Measurements from ENCODE around the gene VEGFC. TPM values are rescaled to one million over a fixed set of nuclear protein-coding genes. Genes with fewer than 3 reads are reported as not detected.

VEGFC gene
- total RNA-seq, 2 donors from 2014 or later, result 0.60 to 0.95 TPM

DNA sequence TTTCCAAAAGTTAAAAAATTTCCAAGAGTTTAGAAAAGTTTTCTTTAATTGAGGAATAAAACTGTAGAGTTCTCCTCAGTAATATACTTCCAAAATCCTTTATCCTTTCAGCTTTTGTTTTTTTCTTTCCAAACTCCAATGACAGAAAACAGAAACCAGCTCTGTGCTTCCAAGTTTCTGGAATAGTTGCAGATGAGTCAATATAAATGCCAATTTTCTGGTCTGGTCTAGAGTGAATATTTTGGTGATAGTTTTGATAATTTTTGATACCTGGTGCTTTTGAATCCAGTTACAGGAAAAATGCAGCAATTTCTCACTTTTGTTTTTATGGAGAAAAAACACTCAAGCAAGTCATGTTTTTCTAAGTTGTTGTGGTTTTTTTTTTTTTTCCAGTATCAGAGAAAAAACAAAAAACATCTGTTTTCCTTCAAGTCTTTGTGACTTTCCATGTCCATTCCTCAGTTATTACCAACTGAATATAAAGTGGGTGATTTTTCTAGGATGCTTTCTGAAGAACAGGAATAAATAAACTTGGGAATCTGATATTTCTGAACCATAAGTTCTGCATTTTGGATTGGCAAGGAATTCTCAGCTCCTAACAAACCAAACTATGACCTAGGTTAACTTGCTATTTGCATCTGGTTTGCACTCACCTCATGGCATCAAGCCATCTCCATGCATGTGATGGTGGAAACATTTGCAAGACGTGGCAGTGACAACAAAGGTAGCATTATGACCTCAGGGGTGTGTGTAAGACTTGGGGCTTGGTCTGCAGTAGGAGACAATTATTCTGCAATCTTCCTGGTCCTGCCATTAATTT, 139.1 kb downstream of the VEGFC start:
- Mint-ChIP-seq H3K36me3 (ENCODE audit: low read depth) (no peaks in the 10 kb centered on the region), H3K4me1 (no peaks in the 10 kb centered on the region), H3K9me3 (no peaks in the 10 kb centered on the region), H3K27me3 (ENCODE audit: insufficient read depth) (no peaks in the 10 kb centered on the region), H3K27ac (no peak overlapping the region), H3K4me3 (no peak overlapping the region)
- H3K27ac ChIP-seq (ENCODE audit: low read depth, low read length), result no peak overlapping the region
- H3K4me3 ChIP-seq (ENCODE audit: low read length), result no peak overlapping the region
- DNase-seq, result no peak
- H3K9me3 ChIP-seq (ENCODE audit: control insufficient read depth, low read length), result no peaks in the 10 kb centered on the region
- no peaks in the 10 kb centered on the region for H3K27me3 ChIP-seq (ENCODE audit: control insufficient read depth, insufficient read depth, low read length, poor library complexity, severe bottlenecking)
- WGBS, 2 experiments (ENCODE audit: insufficient coverage in 1 of 2, insufficient read length in 1 of 2), result 88% methylated on average over 1 of the region's 1 CpG; no CpG with 5 or more reads in 1 of the 2 experiments
- H3K36me3 ChIP-seq (ENCODE audit: control insufficient read depth, insufficient read depth, low read length), result no peaks in the 10 kb centered on the region
- H3K9ac ChIP-seq (ENCODE audit: extremely low read depth, low read length, poor library complexity, severe bottlenecking), result no peak overlapping the region
- H3K4me1 ChIP-seq (ENCODE audit: control insufficient read depth, insufficient read depth, low read length), result no peaks in the 10 kb centered on the region
- TF ChIP-seq, protein P1, sequence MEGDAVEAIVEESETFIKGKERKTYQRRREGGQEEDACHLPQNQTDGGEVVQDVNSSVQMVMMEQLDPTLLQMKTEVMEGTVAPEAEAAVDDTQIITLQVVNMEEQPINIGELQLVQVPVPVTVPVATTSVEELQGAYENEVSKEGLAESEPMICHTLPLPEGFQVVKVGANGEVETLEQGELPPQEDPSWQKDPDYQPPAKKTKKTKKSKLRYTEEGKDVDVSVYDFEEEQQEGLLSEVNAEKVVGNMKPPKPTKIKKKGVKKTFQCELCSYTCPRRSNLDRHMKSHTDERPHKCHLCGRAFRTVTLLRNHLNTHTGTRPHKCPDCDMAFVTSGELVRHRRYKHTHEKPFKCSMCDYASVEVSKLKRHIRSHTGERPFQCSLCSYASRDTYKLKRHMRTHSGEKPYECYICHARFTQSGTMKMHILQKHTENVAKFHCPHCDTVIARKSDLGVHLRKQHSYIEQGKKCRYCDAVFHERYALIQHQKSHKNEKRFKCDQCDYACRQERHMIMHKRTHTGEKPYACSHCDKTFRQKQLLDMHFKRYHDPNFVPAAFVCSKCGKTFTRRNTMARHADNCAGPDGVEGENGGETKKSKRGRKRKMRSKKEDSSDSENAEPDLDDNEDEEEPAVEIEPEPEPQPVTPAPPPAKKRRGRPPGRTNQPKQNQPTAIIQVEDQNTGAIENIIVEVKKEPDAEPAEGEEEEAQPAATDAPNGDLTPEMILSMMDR (conservative IDR thresholded peaks at IDR 0.05), result no peak

DNA sequence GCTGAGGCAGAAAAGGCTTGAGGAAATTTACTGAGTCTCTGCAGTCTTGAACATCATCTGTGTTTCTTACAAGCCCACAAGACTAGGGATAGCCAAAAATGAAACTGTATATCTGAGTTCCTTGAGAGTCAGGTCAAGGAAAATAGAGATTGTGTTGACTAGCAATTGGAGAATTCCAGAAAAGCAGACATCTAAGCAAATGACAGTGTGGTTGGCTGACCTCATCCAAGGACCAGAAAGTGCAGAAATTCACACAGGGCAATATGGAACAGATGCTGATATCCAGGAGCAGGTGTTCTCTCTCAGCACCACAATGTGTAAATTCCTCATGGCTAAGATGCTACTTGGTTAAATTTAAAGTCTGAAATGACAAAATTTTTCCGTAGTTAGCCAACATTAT, 146.4 kb downstream of the VEGFC start:
- H3K9me3 ChIP-seq (ENCODE audit: control insufficient read depth, low read length), result no peaks in the 10 kb centered on the region
- no peak overlapping the region for H3K27ac ChIP-seq (ENCODE audit: low read depth, low read length)
- H3K27me3 ChIP-seq (ENCODE audit: control insufficient read depth, insufficient read depth, low read length, poor library complexity, severe bottlenecking), result no peaks in the 10 kb centered on the region
- H3K27ac Mint-ChIP-seq, result no peak overlapping the region
- DNase-seq, result no peak
- no peaks in the 10 kb centered on the region for H3K4me1 ChIP-seq (ENCODE audit: control insufficient read depth, insufficient read depth, low read length)
- no peak overlapping the region for H3K4me3 ChIP-seq (ENCODE audit: low read length)
- H3K4me1 Mint-ChIP-seq, result no peaks in the 10 kb centered on the region
- H3K36me3 ChIP-seq (ENCODE audit: control insufficient read depth, insufficient read depth, low read length), result no peaks in the 10 kb centered on the region
- H3K9me3 Mint-ChIP-seq, result no peaks in the 10 kb centered on the region
- H3K9ac ChIP-seq (ENCODE audit: extremely low read depth, low read length, poor library complexity, severe bottlenecking), result no peak overlapping the region
- H3K27me3 Mint-ChIP-seq (ENCODE audit: insufficient read depth), result peaks cover 6% of the 10 kb centered on the region
- H3K36me3 Mint-ChIP-seq (ENCODE audit: low read depth), result no peaks in the 10 kb centered on the region
- no peak overlapping the region for H3K4me3 Mint-ChIP-seq
- TF ChIP-seq, protein P1 (conservative IDR thresholded peaks at IDR 0.05), result no peak
- 88% methylated on average over 1 of the region's 1 CpG; no CpG with 5 or more reads in 1 of the 2 experiments for WGBS, 2 experiments (ENCODE audit: insufficient coverage in 1 of 2, insufficient read length in 1 of 2)

DNA sequence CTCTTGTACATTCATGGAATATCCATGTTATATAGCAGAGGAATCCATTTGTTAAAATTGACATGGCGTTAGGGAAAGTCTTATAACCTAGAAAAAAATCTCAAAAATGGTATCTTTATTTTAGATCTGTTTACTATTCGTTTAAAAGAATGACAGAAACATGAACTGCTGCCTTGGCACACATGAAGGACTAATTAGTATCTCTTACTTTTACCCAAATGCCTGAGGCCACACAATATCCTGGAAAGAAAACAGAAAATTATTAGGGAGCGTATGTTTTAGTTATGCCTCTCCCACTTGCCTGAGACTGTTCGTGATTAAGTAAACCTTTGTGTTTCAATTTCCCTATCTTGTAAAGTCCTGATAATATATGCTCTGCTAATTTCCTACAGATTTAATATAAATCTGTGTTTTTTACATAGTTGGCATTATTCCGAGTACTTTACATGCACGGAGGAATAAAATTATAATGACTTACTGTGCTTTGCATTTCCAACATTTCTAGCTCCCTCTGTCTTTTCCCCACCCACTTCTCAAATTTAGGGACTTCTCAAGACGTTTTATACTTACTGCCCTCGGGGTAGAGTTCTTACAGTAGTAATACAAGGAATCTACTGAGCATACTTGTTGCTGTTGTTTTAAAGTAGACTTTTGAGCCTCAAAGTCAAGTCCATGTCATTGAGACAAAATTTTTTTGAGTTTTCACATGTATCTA, 147.3 kb downstream of the VEGFC start:
- H3K27me3 ChIP-seq (ENCODE audit: control insufficient read depth, insufficient read depth, low read length, poor library complexity, severe bottlenecking), result no peaks in the 10 kb centered on the region
- H3K9me3 ChIP-seq (ENCODE audit: control insufficient read depth, low read length), result no peaks in the 10 kb centered on the region
- Mint-ChIP-seq H3K36me3 (ENCODE audit: low read depth) (no peaks in the 10 kb centered on the region), H3K4me3 (no peak overlapping the region), H3K9me3 (no peaks in the 10 kb centered on the region), H3K27ac (no peak overlapping the region), H3K27me3 (ENCODE audit: insufficient read depth) (peaks cover 6% of the 10 kb centered on the region), H3K4me1 (no peaks in the 10 kb centered on the region)
- no peaks in the 10 kb centered on the region for H3K4me1 ChIP-seq (ENCODE audit: control insufficient read depth, insufficient read depth, low read length)
- no peaks in the 10 kb centered on the region for H3K36me3 ChIP-seq (ENCODE audit: control insufficient read depth, insufficient read depth, low read length)
- no peak overlapping the region for H3K4me3 ChIP-seq (ENCODE audit: low read length)
- DNase-seq, result no peak
- no peak overlapping the region for H3K9ac ChIP-seq (ENCODE audit: extremely low read depth, low read length, poor library complexity, severe bottlenecking)
- WGBS, 2 experiments (ENCODE audit: insufficient coverage in 1 of 2, insufficient read length in 1 of 2), result 88% methylated on average over 4 to 8 of the region's 8 CpGs
- TF ChIP-seq, protein P1 (conservative IDR thresholded peaks at IDR 0.05), result no peak
- no peak overlapping the region for H3K27ac ChIP-seq (ENCODE audit: low read depth, low read length)
